ENCODE results near the gene SFSWAP. TPM values are rescaled to one million over a fixed set of nuclear protein-coding genes. Genes with fewer than 3 reads are reported as not detected.

SFSWAP gene
- total and polyA plus RNA-seq, 12 donors = 14.0 to 94.0 (median 29.1) TPM

GRCh38 chr12:131816495-131816894 lies 105.6 kb downstream of the SFSWAP start:
- Histone ChIP-seq H3K27ac (no peak overlapping the region), H3K27me3 (no peaks in the 10 kb centered on the region), H3K36me3 (replicated peaks in 1 of 2) (no peaks in the 10 kb centered on the region), H3K4me3 (no peak overlapping the region), H3K9me3 (replicated peaks in 1 of 3) (no peaks in the 10 kb centered on the region), H3K4me1 (replicated peaks in 1 of 2) (no peaks in the 10 kb centered on the region)
- intact Hi-C loops (cut with DNase I) = no loop called here
- TF ChIP-seq, protein P1, sequence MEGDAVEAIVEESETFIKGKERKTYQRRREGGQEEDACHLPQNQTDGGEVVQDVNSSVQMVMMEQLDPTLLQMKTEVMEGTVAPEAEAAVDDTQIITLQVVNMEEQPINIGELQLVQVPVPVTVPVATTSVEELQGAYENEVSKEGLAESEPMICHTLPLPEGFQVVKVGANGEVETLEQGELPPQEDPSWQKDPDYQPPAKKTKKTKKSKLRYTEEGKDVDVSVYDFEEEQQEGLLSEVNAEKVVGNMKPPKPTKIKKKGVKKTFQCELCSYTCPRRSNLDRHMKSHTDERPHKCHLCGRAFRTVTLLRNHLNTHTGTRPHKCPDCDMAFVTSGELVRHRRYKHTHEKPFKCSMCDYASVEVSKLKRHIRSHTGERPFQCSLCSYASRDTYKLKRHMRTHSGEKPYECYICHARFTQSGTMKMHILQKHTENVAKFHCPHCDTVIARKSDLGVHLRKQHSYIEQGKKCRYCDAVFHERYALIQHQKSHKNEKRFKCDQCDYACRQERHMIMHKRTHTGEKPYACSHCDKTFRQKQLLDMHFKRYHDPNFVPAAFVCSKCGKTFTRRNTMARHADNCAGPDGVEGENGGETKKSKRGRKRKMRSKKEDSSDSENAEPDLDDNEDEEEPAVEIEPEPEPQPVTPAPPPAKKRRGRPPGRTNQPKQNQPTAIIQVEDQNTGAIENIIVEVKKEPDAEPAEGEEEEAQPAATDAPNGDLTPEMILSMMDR (IDR thresholded peaks at IDR 0.05) = no peak
- TF ChIP-seq POLR2A (IDR thresholded peaks at IDR 0.05) = no peak
- DNase-seq = no peak
- WGBS, 4 donors = 52 to 68% (median 62%) methylated on average over 4 to 5 of the region's 5 CpGs

GRCh38 chr12:131817241-131817640 lies 106.4 kb downstream of the SFSWAP start:
- TF ChIP-seq POLR2A (IDR thresholded peaks at IDR 0.05) = no peak
- TF ChIP-seq, protein P1 (IDR thresholded peaks at IDR 0.05) = no peak
- Histone ChIP-seq H3K4me1 (replicated peaks in 1 of 2) (no peaks in the 10 kb centered on the region), H3K9me3 (replicated peaks in 1 of 3) (no peaks in the 10 kb centered on the region), H3K4me3 (no peak overlapping the region), H3K36me3 (replicated peaks in 1 of 2) (no peaks in the 10 kb centered on the region), H3K27ac (no peak overlapping the region), H3K27me3 (no peaks in the 10 kb centered on the region)
- WGBS, 4 donors = 82 to 87% (median 83%) methylated on average over 9 to 19 of the region's 19 CpGs
- no peak for DNase-seq
- intact Hi-C loops (cut with DNase I) = no loop called here

- H3K27me3 ChIP-seq = no peaks in the 10 kb centered on the region
- 73 to 80% (median 73%) methylated on average over 22 to 30 of the region's 30 CpGs for WGBS, 4 donors
- intact Hi-C loops (cut with DNase I) = no loop called here
- H3K4me3 ChIP-seq = no peak overlapping the region
- H3K36me3 ChIP-seq (replicated peaks in 1 of 2) = no peaks in the 10 kb centered on the region
- H3K4me1 ChIP-seq (replicated peaks in 1 of 2) = no peaks in the 10 kb centered on the region
- no peaks in the 10 kb centered on the region for H3K9me3 ChIP-seq (replicated peaks in 1 of 3)
- no peak overlapping the region for H3K27ac ChIP-seq
- no peak for TF ChIP-seq POLR2A (IDR thresholded peaks at IDR 0.05)
- TF ChIP-seq, protein P1 (IDR thresholded peaks at IDR 0.05) = no peak
- DNase-seq = no peak
Observed at GRCh38 chr12:131818821-131819585, 108.1 kb downstream of the SFSWAP start.

DNA sequence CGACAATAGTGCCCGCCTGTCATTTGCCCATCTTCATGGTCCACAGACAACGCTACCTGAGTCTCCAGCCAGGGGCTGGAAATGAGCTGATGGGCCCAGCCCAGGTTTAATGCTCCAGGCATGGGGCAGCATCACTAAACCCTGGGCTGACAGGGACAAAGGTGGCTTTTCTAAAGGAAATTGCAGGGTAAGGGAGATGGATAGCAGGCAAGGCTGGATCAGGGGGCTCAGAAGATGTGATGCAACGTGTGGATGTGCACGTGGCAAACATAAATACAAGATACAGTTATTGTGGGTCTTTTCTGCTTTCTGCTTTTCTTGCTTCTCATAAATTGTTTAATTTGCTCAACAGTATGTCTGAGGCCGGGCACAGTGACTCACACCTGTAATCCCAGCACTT lies 113.6 kb downstream of the SFSWAP start:
- Histone ChIP-seq H3K9me3 (replicated peaks in 1 of 3) (no peaks in the 10 kb centered on the region), H3K27ac (no peak overlapping the region), H3K27me3 (peaks cover 21% of the 10 kb centered on the region), H3K4me1 (replicated peaks in 1 of 2) (peaks cover 4 to 14% of the 10 kb centered on the region in 2 donors), H3K36me3 (replicated peaks in 1 of 2) (no peaks in the 10 kb centered on the region), H3K4me3 (no peak overlapping the region)
- intact Hi-C loops (cut with DNase I) = no loop called here
- no peak for DNase-seq
- TF ChIP-seq POLR2A (IDR thresholded peaks at IDR 0.05) = no peak
- TF ChIP-seq, protein P1 (IDR thresholded peaks at IDR 0.05) = no peak
- 86 to 95% (median 88%) methylated on average over 6 of the region's 6 CpGs for WGBS, 4 donors

All from adrenal gland (tissue), 12 donors.